Cortex of kidney (tissue), 1 donor: ENCODE data around the gene STIP1.

Experiments
- DNase-seq: peaks from one replicate; lab custom pipeline; 2025; lab: John Stamatoyannopoulos, UW

STIP1 gene

DNA sequence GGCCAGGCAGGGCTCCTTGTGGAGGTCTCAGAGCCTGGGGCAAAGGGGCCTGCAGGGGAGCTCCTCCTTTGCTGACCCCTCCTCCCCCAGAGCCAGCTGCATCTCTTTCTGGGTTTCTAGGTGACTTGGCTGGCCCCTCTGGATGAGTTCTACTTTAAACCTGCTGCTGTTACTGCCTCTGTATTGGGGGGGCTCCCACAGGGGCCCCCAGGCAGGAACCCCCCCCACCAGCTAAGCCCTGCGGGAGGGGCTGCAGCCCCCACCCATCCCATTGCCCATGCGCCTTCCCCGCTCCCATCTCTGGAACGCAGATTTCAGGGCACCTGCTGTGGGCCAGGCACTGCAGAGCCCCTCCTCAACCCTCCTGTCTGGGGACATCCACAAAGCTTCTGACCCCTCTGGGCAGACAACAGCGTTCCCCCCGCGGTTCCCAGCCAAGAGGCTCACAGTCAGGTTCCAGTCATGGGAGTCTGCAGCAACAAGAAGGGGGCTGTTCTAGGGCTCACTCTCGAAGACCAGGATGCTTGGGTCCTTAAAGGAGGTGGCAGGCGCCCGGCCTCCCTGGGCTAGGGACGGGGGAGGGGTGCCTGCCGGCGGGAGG is 64.5 kb downstream of the STIP1 start:
- no peak for DNase-seq

DNA sequence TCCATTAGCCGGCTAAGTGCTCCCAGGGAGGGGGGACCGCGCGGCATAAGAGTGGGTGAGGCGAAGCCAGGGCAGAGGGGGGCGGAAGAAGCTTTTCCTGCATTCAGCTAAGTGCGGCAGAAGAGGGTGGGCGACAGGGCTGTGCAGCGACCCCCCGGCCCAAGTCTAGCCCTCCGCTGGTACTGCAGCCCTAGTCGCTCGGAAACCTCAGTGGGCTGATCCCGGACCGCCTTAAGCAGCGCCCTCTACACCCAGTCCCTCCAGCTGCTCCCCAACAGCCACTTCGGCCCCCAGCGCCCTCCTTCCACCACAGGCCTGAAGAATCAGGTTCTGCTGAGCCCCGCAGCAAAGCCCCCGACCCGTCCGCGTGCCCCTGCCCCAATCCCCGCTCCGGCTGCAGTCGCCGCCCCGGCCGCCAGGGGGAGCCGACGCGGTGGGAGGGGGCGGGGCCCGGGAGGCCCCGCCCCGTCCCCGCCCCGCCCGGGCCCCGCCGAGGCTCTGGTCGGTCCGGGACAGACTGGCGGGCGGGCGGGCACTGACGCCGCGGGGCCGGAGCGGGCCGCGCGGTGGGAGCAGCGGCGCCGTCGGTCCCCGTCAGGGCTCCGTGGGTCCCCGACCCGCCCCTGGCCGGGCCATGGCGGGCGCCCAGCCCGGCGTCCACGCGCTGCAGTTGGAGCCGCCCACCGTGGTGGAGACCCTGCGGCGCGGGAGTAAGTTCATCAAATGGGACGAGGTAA is 65.2 kb downstream of the STIP1 start, which contains the start of gene PLCB3:
Gene PLCB3, plus strand, starts transcription at position 515 of the 737 bp plus-strand sequence. Its CDS starts 120 bp downstream, at position 635.
- DNase-seq = no peak

DNA sequence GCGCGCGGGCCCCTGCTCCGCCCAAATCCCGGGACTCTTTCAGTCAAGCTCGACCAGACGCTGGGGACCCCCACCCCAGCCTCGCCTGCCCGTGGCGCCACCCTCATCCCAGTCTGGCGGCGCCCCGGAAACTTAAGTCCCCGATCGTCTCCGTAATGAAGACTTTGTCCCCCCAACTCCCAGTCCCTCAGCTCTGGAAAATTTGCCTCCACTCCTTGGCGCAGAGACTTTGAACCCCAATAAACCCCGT is 65.7 kb downstream of the STIP1 start:
- DNase-seq = no peak

DNA sequence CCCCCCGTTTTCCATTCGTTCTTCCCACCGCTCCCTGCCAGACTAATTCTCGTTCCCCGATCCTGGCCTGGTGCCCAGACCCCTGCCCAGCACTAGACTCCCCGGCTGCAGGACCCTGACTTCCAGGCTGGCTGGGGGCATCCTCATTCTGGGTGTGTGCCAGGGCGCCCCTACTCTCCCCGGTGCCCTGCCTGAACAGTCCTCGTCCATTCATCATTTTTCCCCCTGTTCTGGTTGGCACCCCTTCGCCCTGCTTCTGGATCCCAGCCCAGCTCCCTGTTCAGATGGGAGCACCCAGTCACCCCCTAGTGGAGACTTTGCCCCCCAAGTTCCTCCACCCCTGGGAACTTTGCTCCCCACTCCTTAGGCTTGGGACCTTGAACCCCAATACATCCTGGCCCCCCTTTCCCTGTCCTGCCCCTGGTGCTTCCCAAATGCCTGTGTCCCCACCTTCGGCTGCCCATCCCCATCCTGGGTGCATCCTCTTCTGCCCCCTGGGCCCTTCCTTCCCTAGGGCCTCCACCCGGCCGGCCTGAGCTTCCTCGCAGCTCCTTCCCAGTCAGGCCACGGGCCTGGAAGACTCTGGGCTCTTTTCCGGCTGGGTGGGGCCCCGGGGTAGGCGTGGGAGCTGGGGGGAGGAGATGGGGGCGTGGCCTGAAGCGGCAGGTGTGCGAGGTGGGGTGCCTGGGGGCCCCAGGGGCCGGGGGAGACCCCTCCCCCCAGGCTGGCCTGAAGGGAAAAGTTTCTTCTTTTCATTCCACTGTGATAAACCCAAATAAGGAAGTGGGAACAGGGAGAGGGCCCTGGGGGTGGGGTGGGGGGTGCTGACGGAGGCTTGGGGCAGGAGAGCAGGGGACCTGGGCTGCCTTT is 66.3 kb downstream of the STIP1 start:
- DNase-seq = no peak

DNA sequence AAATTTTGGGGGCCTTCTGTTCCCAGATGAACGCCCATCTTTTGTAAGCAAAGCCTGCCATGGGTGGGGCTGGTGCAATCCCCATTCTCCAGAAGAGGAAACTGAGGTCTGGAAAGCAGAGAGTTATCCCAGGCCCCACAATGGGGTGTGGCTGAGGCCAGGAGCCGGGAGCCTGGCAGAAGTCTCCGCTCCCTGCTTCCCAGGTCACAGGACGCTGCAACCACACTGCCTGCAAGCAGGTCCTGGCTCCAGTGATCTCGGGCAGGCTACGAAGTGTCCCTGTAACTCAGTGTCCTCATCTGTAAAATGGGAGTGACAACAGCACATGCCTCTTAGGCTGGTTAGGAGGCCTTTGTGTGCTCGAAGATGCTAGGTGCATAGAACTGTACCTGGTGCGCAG is 67.1 kb downstream of the STIP1 start:
- DNase-seq = no peak

DNA sequence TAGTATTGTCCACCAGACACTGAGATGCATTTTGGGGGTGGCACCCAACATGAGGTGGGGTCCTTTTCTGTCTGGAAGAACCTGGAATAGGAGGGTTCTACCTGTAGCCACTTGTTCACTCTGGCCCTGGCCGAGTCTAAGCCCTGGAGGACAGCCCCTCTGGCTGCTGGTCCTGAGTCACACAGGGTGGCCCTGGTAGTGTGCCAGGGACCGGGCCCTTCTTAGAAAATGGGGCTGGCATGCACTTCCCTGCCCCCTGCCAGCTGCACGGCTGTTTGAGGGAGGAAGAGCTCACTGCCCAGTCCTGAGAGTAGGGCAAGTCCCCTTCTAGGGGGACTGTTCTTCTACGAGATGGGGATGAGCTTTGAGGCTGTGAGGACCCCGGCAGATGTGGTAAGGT is 67.5 kb downstream of the STIP1 start:
- no peak for DNase-seq
